HK-2 (cell line): ENCODE results near the gene PEX14.

Experiments used
- DNase-seq: peaks from one replicate; pipeline ENCODE4 v3.0.0-alpha.2; 2018; ENCODE audit not compliant: unreplicated experiment

PEX14 gene

DNA sequence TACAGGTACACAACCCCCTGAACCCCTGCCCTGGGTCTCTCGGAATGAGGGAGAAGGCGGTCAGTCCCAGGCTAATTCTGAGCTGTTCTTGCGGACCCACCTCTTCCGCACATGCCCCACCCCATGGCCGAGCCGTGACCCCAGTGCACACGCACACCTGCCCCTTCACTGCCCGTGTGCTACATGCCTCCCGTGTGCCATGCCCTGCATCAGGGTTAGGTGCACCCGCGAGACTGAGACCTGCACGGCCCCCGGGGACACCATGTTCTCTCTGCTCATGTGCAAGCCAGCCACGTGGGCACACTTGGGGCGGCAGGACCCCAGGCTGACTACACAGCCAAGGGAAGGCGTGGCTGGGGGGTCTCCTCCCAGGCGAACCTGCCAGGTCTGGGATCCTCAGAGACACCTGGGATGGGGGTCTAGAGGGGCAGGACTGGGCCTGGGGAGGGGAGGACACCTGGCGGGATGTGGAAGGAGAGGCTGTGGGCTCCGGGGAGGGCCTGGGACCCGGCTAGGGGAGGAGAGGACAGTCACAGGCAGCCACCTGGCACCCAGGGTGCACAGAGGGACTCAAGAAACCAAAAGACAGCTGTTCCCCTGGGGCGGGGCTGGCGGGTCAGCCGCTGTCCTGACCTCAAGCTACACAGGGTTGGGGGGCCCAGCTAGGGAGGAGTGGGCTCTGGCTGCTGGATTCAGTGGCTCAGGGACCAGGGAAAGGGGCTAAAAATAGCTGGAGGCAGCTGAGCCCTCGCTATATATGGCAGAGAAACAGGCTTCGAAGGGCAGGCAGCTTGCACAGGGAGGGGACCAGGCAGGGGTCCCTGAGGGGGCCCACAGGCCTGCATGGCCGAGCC is 188.3 kb downstream of the PEX14 start:
- no peak for DNase-seq

DNA sequence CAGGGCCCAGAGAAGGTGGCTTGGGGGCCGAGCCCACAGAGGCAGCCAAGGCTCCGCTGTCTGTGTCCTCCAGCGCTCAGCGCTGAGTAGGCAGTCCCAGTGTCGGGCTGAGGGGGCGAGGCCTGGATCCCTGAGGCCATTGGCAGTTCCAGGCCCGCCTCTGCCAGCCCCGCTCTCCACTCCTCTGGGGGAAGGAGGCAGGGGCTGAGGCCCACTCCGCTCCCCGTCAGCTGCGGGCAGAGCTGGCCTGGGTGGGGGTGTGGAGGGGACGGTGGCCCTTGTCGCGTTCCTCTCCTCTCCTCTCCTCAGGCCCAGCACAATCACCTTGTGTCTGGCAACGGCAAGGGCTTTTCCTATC is 188.9 kb downstream of the PEX14 start:
- no peak for DNase-seq

DNA sequence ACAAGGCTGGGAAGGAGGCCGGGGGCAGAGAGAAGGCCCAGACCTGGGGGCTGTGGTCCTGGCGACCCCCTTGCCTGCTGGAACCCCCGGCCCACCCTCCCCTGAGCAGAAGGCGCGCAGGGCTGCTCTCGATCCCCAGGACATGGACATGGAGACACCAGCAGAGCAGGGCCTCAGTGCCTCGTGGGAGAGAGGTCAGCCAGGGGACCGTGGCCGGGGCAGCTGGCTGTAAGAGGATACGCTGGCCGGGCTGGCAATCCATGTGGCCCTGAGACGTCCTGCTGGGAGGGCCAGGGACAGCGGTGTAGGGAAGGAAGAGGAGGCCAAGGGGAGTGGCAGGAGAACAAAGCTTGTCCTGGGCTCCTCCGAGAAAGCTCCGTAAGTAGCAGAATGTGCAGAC is 189.5 kb downstream of the PEX14 start:
- no peak for DNase-seq

DNA sequence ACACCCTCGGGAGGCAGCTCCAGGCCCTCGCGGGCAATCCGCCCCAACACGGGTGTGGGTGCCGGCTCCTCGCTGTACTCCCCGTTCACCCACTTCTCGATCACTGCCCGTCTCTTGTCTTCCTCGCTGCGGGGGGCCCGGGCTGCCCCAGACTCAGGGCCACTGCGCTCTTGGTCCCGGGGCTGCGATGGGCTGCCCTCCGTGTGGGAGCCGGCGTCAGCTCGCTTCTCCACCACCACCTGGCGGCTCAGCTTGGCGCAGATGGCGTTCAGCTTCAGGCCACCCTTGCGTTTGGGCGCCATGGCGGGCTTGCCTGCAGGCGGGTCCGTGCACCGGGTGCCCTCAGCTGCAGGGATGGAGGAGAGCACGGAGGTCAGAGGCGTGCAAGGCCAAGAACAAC is 190.5 kb downstream of the PEX14 start:
- no peak for DNase-seq

DNA sequence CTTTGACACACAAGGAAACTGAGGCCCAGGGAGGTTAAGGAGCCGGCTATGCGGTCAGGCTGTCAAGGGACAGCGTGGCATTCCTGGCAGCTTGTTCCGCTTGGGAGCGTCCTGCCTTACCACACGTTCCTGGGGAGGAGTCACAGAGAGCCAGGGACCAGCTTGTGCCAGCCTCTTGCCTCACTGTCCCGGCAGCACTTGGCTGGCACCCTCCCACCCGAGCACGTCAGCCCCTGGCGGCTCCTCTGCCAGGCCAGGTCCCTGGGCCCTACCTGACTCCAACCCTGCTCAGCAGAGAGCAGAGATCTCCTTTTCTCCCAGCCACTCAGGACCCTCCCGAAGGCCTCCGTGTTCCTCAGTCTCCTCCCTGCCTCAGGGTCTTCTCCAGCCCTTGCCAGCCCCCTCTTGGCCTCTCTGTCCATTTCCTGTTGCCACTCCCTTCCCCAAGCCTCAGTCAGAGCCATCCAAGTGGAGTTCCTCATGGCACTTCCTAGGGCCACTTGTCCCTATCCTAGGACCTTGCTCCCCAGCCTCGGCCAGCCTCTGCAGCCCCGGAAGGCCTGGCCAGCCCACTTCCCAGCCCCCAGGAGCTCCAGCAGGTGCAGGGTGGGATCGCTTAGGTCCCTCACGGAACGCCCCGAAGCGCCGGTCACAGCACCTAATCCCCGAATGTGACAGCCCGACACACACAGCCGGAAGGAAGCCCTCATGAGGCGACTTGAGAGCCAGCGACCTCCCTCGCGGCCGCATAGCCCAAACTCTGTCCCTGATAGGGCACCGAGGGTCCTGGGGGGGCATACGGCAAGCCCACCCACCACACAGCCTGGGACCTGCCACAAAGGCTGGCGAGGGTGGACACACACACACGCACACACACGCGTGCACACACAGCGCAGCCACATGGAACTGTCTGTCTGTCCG is 191.4 kb downstream of the PEX14 start:
- DNase-seq, result peak; percentile 38

DNA sequence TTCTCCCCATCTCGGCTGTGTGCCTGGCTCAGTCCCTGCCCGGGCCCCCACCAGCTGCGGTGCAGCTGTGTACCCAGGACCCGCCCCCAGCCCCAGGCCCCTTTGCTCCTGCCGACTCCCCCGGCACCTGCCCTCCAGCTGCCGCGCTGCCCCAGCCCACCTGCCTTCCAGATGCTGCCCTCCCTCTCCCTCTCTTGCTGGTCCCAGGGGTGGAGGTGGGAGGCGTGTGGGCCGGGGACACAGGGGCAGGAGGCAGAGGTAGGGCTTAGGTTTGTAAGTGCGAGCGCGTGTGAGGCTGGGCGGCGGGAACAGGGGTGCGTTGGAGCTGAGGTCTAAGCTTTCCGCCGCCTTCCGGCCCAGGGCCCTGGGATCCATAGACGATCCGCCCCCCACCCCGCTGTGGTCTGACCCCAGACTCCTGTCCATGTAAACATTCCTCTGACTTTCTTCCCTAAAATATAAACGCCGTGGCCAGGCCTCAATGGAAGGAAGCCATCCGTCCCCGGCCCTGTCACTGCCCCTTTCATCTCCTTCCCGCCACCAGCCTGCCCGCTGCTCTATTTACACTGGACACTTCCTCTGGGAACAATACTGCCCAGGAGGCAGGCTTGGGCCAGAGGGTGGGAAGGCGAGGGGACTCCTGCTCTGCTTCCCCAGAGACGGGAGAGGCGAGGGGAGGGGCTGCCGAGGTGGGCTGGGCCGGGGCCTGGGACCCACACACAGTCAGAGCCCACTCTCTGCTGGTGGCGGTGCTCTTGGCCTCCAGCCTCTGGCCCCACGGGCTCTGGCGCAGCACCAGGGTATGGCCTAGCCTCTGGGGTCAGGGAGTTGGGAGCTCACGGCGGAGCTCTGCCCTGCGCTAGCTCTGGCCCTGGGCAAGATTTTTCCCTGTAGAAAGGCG is 193.4 kb downstream of the PEX14 start:
- DNase-seq, result no peak

DNA sequence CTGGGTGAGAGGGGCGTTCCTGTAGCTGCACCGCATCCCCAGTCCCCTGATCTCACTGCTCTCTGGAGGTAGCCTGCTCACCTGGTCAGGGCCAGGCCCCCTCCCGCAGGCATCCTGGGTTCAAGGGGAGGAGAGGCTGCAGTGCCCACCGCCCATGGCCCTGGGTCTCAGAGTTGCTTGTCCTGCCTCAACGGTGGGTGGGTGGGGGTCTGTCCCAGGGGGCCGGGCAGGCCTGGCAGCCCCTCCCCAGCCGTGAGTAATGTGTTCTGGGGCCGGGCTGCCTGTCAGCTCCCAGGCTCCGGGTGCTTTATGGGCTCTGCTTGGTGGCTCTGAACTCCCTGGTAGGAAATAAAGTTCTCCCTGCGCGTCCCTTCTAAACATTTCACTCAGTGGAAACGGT is 194.8 kb downstream of the PEX14 start:
- no peak for DNase-seq

DNA sequence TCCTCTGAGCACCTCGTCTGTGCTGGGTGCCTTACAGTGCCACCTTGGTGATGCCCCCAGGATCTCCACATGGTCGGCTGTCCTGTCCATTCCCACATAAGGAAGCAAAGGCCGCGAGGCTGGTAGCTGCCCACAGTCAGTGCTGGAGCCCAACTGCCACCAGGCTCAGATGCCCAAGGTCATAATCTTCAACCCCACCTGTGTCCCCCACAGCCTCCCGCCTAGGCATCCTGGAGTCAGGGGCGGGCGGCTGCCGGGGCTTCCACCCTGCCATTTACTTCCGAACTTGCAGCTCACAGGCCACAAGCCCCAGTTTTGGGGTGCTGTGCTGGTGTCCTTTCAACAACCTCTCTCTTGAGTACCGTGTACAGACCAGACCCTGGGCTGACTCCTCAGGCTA is 195.4 kb downstream of the PEX14 start:
- DNase-seq, result no peak

DNA sequence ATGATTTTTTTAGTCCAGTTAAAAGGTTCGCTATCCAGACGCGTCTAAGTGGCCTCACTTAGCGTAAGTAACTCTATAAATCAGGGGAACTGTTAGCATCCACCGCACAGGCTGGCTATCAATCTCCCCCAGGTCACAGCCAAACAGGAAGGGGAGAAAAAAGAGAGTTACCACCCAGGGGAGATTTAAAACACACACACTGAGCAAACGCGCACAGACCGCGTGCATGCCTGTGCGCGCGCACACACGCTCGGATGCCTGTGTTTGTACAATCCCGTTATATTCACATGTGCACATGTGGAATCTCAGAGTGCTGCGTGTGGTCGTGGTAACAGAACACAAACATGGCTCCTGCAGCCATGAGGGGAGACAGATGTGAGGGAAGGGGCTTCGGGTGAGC is 196.3 kb downstream of the PEX14 start:
- no peak for DNase-seq

DNA sequence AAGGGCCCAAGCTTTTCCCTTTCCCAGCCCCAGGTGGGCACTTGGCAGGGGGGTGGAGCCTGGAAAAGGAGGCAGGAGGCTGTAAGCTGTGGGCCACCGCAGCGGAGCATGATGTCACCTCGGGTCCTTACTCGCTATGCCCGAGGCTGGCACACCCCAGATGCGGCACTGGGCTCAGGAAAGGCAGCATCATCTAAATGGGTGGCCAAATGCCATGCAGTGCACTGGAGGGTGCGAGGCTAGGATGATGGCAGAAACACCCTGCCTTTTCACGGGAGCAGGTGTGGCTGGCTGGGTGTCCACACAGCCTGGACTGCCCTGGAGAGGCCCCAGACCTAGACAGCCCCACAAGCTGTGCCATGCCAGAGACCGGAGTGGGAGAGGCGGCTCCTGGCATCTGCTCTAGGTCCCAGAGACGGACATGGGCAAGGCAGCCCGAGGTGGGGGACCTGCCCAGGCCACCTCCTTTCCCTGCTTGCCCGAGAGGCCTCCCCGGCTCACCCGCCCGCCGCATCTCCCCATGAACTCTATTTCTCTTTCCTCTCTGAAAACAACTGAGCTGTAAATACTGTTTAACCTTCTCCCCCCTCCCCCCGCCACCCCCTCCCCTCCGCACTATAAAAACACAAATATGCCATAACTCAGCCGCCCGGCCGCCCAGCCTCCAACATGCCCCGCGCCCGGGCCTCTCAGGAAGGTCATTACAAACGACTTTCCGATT is 197.0 kb downstream of the PEX14 start:
- no peak for DNase-seq

DNA sequence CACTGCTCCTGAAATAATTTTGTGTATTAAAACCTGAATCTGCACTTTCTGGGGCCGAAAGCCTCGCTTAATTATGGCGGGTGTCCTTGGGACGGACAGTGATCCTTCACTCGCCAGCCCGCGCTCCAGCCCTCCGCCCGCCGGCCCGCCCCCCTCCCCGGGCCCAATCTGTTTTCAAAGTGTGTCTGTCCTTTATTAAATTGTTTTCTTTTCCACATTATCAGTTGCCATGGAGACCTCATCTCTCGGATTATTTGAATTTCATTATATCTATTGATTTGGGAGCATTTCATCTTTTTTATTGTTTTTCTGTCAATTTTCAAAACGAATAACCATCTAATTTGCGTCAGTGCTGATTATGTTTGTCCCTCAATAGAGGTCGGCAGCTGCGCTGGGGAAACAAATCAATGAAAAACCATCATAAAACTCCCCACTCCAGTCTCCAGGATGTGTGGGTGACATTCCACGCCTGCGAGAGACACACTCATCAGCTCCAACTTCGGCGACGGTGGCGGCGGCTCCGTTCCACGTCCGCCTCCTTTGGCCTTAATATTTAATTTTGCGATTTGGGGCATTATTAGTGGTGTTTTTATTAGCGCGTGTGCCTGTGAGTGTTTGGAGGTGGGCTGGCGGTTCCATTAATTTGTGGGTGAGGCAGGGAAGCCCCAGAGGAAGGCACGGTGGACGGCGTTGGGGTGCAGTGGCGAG is 197.7 kb downstream of the PEX14 start:
- no peak for DNase-seq

DNA sequence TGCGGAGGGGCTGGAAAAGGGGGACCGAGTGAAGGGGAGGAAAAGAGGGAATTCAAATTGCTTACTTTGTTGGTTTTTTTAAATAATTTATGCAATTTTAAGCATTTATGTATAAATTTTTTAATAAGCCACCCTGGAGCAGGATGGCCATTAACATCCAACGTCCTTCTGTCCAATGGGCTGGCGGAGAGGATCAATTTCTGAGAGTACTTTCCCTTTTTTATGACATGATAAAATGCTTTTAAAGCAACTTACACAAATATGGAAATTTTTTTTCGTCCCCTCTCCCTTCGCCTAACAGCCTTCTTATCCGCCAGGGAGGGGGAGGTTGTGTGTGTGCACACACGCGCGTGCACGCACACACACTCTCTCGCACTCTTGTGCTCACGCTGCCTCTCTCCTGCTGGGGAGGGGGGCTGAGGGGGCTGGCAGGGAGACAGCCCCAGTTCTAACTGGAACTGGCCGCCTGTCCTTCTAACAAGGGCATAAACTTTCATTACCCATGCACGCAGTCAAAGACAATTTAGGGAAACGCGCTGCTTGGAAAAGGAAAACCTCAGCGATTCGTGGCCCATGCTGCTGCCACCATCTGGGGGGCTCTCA is 198.5 kb downstream of the PEX14 start:
- no peak for DNase-seq

DNA sequence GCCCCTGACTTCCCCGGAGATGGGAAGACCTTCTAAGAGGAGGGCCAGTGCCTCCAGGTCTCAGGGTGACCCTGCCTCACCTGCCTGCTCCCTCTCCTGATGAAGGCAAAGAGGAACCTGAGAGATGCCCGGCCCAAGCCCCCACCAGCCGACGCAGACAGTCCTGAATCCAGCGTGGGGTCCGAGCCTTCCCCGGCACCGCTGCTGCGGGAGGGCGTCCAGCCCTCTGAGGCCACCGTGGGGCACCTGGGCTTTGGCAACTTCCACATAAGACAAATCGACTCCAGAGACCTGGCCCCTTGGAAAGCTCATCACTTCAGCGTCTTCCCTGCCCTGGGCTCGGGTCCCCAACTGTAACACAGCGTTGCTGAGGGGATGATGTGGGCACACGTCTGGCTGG is 199.5 kb downstream of the PEX14 start:
- no peak for DNase-seq

DNA sequence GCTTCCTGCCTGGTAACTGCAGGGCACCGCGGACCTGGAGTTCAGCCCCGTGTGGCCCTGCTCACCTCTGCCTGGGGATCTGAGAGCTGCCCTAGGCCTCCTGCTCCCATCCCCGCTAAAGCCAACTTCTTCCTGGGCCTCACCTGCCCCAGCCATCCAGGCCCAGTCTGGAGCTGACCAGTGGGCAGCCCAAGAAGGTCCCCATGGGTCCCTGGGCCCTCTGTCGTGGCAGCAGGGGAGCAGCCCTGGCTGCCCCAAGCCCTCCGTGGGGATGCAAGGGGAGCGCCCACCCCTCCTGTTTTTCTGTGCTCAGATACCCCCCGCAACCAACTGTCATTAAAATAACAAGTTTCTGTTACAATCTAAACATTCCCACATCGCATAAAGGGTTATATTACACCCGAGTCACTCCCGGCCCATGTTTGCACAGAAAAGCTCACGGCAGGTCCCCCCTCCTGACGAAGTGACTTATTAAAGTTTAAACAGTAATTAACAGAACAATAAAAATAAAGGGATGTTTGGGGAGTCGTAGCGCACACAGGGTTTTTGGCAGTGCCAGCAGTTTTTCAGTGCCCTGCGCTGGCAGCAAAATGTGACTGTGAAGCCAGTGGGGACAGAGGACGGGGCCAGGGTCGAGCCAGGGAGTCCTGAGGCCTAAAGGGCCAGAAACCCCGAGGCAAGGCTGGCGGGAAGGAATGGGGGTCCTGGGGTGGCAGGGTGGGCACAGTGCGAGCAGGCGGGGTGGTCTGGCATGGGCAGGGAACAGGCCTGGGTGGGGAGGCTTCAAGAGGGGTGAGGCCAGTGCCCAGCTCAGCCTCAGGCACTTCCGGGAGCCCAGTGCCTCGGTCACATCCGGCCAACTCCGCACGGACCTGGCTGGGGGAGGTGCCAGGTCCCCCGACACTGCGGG is 200.2 kb downstream of the PEX14 start:
- DNase-seq, result no peak

DNA sequence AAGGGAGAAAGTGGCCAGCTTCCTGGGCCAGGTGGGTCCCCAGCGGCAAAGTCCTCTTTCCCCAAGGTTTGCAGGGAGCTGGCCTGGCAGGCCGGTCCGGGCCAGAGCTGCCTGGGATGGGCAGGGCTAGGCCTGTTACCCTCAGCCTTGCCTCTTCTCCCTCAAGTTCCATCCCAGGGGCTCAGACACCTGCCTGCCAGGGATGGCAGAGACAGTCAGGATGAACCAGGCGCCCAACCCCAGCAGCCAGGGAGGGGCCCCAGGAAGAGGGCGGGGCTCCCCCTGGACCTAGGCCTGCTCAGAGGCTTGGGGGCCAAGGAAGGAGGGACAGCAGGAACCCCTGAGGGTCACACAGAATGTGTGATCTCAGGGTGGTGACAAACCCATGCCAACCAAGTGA is 201.1 kb downstream of the PEX14 start:
- DNase-seq, result no peak

DNA sequence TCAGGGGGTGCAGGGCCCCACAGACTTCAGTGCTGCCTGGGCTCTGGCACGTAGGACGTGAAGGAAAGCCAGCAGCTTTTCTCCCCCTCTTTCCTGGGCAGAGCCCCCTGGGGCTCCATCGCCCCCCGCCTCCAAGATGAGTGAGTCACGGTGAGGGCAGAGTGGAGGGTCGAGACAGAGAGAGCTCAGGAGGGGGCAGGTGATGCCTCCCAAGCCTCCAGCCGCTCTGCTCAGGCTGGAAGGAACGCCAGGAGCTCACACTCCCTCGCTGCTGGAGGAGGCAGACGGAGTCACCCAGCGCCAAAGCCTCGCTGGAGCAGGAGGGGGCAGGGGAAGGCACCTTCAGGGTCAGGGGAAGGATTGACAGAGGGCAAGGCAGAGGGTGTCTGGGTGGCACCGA is 202.2 kb downstream of the PEX14 start:
- DNase-seq, result no peak

DNA sequence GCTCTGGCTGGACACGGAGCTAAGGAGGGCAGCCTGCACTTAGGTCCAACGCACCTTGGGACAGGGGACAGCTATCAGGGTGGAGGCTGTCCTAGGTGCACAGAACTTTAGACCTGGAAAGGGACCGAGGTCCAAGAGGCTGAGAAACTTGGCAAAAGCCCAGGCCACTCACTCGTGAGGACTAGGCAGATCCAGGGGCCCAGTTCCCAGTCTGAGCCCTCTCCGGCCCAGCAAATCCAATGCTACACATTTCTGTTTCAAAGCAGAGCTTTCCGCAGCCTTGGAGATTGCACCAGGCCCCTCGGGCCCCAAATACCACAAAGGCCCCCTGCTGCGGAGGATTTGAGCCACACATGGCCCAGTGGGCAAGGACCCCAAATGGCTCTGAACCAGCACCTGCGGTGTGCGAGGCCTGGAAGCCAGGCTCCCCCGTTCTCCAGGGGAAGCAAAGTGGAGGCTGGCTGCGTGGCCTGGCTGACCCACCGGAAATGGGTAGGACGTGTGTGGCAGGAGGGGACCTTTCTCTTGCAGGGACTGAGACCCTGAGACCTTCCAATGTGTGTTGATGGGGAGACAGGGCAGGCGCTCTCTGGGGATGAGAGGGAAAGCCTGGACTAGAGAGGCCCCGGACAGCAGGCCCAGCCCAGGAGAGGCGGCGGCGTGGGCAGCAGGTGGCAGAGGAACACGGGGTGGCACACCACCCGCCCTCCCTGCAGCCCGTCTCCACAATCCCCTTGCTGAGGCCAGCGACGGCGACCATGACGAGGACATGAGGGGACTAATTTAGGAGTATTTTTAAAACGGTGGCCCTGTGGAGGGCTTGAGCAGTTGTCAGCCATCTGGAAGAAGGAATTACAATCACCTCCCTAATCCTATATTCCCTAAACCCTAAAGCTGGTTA is 203.0 kb downstream of the PEX14 start:
- DNase-seq, result no peak

DNA sequence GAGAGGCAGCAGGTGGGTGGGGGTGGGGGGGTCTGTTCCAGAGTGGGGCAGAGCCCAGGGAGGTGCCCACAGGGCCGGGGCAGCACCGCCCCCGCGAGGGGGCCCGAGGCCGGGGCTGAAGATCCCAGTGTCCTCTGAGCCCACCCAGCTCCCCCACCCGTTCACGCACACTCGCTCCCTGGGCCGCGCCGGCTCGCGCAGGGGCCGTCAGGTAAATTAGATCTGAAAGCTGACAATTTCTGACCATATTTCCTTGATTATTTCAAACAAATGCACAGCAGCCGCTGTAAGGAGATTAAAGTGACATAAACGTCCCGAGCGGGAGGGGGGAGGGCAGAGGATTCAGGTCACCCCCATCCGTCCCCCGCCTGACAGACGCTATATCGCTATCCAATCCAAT is 203.7 kb downstream of the PEX14 start:
- no peak for DNase-seq
